HEK293T (cell line): ENCODE data around the gene P2RY12.

Source experiments
- ARNT ChIP-seq: fragments of 450-650 bp; IDR thresholded peaks from 2 replicates; pipeline ENCODE4 v1.6.1; 2017; ENCODE audit warnings: mild to moderate bottlenecking
- BHLHE40 ChIP-seq: fragments of 450-650 bp; IDR thresholded peaks from 2 replicates; pipeline ENCODE4 v1.6.1; 2016; ENCODE audit warnings: mild to moderate bottlenecking, moderate library complexity, borderline replicate concordance
- ELF4 ChIP-seq: fragments of 450-650 bp; IDR thresholded peaks from 2 replicates; pipeline ENCODE4 v1.6.1; 2017; ENCODE audit warnings: antibody characterized with exemption
- FOXA1 ChIP-seq: fragments of 450-650 bp; IDR thresholded peaks from 2 replicates; pipeline ENCODE4 v1.6.1; 2016; ENCODE audit warnings: mild to moderate bottlenecking
- FOXK2 ChIP-seq: fragments of 450-650 bp; IDR thresholded peaks from 2 replicates; pipeline ENCODE4 v1.6.1; 2016; ENCODE audit warnings: mild to moderate bottlenecking
- FOXM1 ChIP-seq: fragments of 450-650 bp; IDR thresholded peaks from 2 replicates; pipeline ENCODE4 v1.6.1; 2017; ENCODE audit warnings: mild to moderate bottlenecking, borderline replicate concordance
- HDGF ChIP-seq: fragments of 450-650 bp; IDR thresholded peaks from 2 replicates; pipeline ENCODE4 v1.6.1; 2017; ENCODE audit warnings: antibody characterized with exemption, borderline replicate concordance
- LEF1 ChIP-seq: fragments of 450-650 bp; IDR thresholded peaks from 2 replicates; pipeline ENCODE4 v1.6.1; 2017; ENCODE audit warnings: mild to moderate bottlenecking, borderline replicate concordance
- NFRKB ChIP-seq: fragments of 450-650 bp; IDR thresholded peaks from 2 replicates; pipeline ENCODE4 v1.6.1; 2016; ENCODE audit warnings: mild to moderate bottlenecking, moderate library complexity
- PKNOX1 ChIP-seq: fragments of 450-650 bp; IDR thresholded peaks from 2 replicates; pipeline ENCODE4 v1.6.1; 2016
- SP1 ChIP-seq: fragments of 450-650 bp; IDR thresholded peaks from 2 replicates; pipeline ENCODE4 v1.6.1; 2017
- SUZ12 ChIP-seq: fragments of 450-650 bp; IDR thresholded peaks from 2 replicates; pipeline ENCODE4 v1.6.1; 2016; ENCODE audit warnings: mild to moderate bottlenecking
- TARDBP ChIP-seq: fragments of 450-650 bp; IDR thresholded peaks from 2 replicates; pipeline ENCODE4 v1.6.1; 2016
- ZNF384 ChIP-seq: fragments of 450-650 bp; IDR thresholded peaks from 2 replicates; pipeline ENCODE4 v1.6.1; 2016

DNA sequence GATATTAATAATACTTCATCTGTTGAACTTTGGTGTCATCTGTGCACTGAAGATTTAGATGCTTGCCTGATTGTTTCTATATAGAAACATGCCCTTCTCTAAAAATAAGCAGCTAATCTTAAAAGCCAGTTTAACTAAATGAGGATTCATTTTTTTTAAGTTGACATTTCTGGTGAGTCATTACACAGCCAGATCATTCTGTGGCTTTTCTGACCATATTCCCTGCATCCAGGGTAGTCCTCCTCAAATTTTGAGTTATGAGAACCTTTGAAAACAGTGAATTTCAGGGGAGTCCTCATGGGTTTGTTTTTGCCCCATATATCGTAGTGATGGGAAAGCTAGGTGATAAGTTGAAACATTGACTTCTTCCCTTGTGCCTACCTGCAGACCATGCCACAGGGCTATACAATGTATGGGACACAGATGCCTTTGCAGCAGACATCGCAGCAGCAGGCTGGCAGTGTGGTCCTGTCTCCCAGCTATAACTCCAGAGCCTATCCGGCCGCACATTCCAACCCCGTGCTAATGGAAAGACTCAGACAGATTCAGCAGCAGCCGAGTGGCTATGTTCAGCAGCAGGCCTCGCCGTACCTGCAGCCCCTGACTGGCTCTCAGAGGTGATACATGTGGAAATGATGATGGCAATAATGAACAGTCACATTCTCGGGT, 26.5 kb upstream of the P2RY12 start:
- TF ChIP-seq FOXM1 = no peak
- TF ChIP-seq ZNF384 = no peak
- no peak for TF ChIP-seq SP1
- no peak for TF ChIP-seq LEF1
- TF ChIP-seq NFRKB = no peak
- TF ChIP-seq TARDBP = no peak
- TF ChIP-seq ARNT = no peak
- TF ChIP-seq FOXA1 = no peak
- no peak for TF ChIP-seq ELF4
- no peak for TF ChIP-seq BHLHE40
- TF ChIP-seq HDGF = no peak
- TF ChIP-seq SUZ12 = no peak
- no peak for TF ChIP-seq FOXK2
- no peak for TF ChIP-seq PKNOX1
